ENCODE data around the gene CLEC9A. TPM values are rescaled to one million over a fixed set of nuclear protein-coding genes. Genes with fewer than 3 reads are reported as not detected.
A peak's percentile ranks its signal among the peaks of the same experiment; 100 is the strongest.

Gene CLEC9A
- total RNA-seq (2014; rRNA removed; shearing (Covaris generic)) = not detected in 2 replicates
- not detected in 2 replicates for polyA plus RNA-seq (2016; fragmentation: Nextera tagmentation; extraction: Ambion mirVana)
- long read RNA-seq = 0 reads

- Mint-ChIP-seq H3K4me1 (peaks cover 11% of the 10 kb centered on the region; the same call in 2 of the 3 replicates), H3K27ac (no peak within 1 kb of the TSS), H3K36me3 (ENCODE audit: low read depth) (no peaks in the 10 kb centered on the region; the same call in 2 of the 3 replicates), H3K9me3 (peaks cover 9% of the 10 kb centered on the region; the same call in 2 of the 3 replicates), H3K4me3 (no peak within 1 kb of the TSS), H3K27me3 (ENCODE audit: insufficient read depth, low read depth, poor library complexity) (no peaks in the 10 kb centered on the region)
- H3K79me2 ChIP-seq (replicated peaks; ENCODE audit: insufficient read depth) = no peaks in the 10 kb centered on the region
- no peaks in the 10 kb centered on the region for H3K27me3 ChIP-seq (ENCODE audit: insufficient read depth)
- H2AFZ ChIP-seq = no peak within 1 kb of the TSS; the same call in 1 of the 2 replicates
- ATAC-seq (no peak), DNase-seq (ENCODE audit: low spot score) (no peak)
- H3F3A ChIP-seq (replicated peaks; ENCODE audit: low read depth) = no peaks in the 10 kb centered on the region
- no peak within 1 kb of the TSS for H3K4me3 ChIP-seq
- no peaks in the 10 kb centered on the region for H3K4me1 ChIP-seq (ENCODE audit: insufficient read depth)
- peak within 1 kb of the TSS; percentile 68 for H3K27ac ChIP-seq (ENCODE audit: low read depth)
- H3K9me2 ChIP-seq (ENCODE audit: insufficient read depth) = 0 out of 2 replicates have a peak, but pooled peaks cover 8% of the 10 kb centered on the region
- H3K36me3 ChIP-seq (ENCODE audit: insufficient read depth) = no peaks in the 10 kb centered on the region
- H3K4me2 ChIP-seq = no peak within 1 kb of the TSS
- TF ChIP-seq, protein P1, sequence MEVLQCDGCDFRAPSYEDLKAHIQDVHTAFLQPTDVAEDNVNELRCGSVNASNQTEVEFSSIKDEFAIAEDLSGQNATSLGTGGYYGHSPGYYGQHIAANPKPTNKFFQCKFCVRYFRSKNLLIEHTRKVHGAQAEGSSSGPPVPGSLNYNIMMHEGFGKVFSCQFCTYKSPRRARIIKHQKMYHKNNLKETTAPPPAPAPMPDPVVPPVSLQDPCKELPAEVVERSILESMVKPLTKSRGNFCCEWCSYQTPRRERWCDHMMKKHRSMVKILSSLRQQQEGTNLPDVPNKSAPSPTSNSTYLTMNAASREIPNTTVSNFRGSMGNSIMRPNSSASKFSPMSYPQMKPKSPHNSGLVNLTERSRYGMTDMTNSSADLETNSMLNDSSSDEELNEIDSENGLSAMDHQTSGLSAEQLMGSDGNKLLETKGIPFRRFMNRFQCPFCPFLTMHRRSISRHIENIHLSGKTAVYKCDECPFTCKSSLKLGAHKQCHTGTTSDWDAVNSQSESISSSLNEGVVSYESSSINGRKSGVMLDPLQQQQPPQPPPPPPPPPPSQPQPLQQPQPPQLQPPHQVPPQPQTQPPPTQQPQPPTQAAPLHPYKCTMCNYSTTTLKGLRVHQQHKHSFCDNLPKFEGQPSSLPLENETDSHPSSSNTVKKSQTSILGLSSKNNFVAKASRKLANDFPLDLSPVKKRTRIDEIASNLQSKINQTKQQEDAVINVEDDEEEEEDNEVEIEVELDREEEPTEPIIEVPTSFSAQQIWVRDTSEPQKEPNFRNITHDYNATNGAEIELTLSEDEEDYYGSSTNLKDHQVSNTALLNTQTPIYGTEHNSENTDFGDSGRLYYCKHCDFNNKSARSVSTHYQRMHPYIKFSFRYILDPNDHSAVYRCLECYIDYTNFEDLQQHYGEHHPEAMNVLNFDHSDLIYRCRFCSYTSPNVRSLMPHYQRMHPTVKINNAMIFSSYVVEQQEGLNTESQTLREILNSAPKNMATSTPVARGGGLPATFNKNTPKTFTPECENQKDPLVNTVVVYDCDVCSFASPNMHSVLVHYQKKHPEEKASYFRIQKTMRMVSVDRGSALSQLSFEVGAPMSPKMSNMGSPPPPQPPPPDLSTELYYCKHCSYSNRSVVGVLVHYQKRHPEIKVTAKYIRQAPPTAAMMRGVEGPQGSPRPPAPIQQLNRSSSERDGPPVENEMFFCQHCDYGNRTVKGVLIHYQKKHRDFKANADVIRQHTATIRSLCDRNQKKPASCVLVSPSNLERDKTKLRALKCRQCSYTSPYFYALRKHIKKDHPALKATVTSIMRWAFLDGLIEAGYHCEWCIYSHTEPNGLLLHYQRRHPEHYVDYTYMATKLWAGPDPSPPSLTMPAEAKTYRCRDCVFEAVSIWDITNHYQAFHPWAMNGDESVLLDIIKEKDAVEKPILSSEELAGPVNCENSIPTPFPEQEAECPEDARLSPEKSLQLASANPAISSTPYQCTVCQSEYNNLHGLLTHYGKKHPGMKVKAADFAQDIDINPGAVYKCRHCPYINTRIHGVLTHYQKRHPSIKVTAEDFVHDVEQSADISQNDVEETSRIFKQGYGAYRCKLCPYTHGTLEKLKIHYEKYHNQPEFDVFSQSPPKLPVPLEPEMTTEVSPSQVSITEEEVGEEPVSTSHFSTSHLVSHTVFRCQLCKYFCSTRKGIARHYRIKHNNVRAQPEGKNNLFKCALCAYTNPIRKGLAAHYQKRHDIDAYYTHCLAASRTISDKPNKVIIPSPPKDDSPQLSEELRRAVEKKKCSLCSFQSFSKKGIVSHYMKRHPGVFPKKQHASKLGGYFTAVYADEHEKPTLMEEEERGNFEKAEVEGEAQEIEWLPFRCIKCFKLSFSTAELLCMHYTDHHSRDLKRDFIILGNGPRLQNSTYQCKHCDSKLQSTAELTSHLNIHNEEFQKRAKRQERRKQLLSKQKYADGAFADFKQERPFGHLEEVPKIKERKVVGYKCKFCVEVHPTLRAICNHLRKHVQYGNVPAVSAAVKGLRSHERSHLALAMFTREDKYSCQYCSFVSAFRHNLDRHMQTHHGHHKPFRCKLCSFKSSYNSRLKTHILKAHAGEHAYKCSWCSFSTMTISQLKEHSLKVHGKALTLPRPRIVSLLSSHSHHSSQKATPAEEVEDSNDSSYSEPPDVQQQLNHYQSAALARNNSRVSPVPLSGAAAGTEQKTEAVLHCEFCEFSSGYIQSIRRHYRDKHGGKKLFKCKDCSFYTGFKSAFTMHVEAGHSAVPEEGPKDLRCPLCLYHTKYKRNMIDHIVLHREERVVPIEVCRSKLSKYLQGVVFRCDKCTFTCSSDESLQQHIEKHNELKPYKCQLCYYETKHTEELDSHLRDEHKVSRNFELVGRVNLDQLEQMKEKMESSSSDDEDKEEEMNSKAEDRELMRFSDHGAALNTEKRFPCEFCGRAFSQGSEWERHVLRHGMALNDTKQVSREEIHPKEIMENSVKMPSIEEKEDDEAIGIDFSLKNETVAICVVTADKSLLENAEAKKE (CRISPR knock-in tag; IDR thresholded peaks at IDR 0.05) = no peak
- TF ChIP-seq NANOG (IDR thresholded peaks at IDR 0.05; ENCODE audit: borderline replicate concordance) (no peak), ZNF331 (CRISPR knock-in tag; IDR thresholded peaks at IDR 0.05; ENCODE audit: low read depth) (no peak), JUNB (IDR thresholded peaks at IDR 0.05; ENCODE audit: unreplicated experiment) (no peak), CREB1 (CRISPR knock-in tag; IDR thresholded peaks at IDR 0.05; ENCODE audit: low read depth) (no peak), POLR2AphosphoS5 (IDR thresholded peaks at IDR 0.05; ENCODE audit: low read depth) (no peak), CTCF (conservative IDR thresholded peaks at IDR 0.05; ENCODE audit: low read depth in 2 of 2) (no peak), EZH2phosphoT487 (IDR thresholded peaks at IDR 0.05; ENCODE audit: unreplicated experiment) (no peak), ETS1 (IDR thresholded peaks at IDR 0.05) (no peak)
- no peaks in the 10 kb centered on the region for H4K20me1 ChIP-seq (replicated peaks; ENCODE audit: insufficient read depth)
Observed at GRCh38 chr12:10030446-10030845, at the start of gene CLEC9A. Gene CLEC9A, plus strand, starts transcription at chr12:10030682. Its CDS starts 22,006 bp downstream, at chr12:10052688.
